Keratinocyte (primary cell): Measurements from ENCODE around the gene LRRC9.

Source experiments
- CTCF ChIP-seq, 3 experiments: IDR thresholded peaks in 1 of 3; conservative IDR thresholded peaks in 1 of 3; optimal IDR thresholded peaks in 1 of 3; 2 replicates in 2 of 3; 3 replicates in 1 of 3; pipeline versions ENCODE3 to v1.5.1; 2011; ENCODE audit warnings: low read length in 3 of 3, mild to moderate bottlenecking in 3 of 3, moderate library complexity in 2 of 3, control low read depth in 1 of 3, inconsistent platforms in 1 of 3; ENCODE audit not compliant: insufficient read depth in 2 of 3; ENCODE audit errors: extremely low read depth in 1 of 3
- EZH2 ChIP-seq: IDR thresholded peaks from one replicate; pipeline ENCODE4 v1.6.1; 2012; ENCODE audit warnings: inconsistent platforms, mild to moderate bottlenecking, low read length, moderate library complexity

DNA sequence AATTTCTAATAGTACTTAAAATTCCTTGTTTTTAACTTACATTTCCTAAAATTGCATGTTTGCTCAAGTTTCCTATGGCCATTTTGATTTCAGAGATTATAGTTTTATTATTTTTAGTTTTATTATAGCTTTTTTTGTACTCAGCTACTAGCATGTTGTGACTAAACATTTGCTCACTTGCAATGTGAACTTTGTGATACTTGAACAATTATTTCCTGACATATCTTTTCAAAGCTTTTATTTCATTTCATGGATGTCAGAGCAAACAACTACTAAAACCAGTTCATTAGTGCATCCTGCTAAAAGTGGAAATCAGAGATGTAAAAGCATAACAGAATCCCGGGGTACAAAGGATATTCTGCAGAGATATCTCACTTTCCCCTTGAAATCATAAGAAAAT lies 138.1 kb downstream of the LRRC9 start:
- TF ChIP-seq EZH2 (no peak), CTCF (optimal IDR thresholded peaks at IDR 0.05 in 1 of 3, IDR thresholded peaks at IDR 0.05 in 1 of 3, conservative IDR thresholded peaks at IDR 0.05 in 1 of 3; ENCODE audit: extremely low read depth in 1 of 3, insufficient read depth in 2 of 3, low read length in 3 of 3) (no peak)
